Esophagus muscularis mucosa (tissue), 4 donors: ENCODE results near the gene PPIF. TPM values are rescaled to one million over a fixed set of nuclear protein-coding genes. Genes with fewer than 3 reads are reported as not detected.

Source experiments
- DNase-seq: peaks from one replicate; pipeline ENCODE4 v3.0.0-alpha.2; 2017; ENCODE audit errors: extremely low spot score
- H3K27ac ChIP-seq, 4 donors: fragments of 200-600 bp; sonication (generic); replicated peaks in 1 of 4; 1 replicate in 3 of 4; 2 replicates in 1 of 4; pipeline ENCODE4 v1.5.1; 2016 to 2019; ENCODE audit warnings: mild to moderate bottlenecking in 1 of 4
- H3K27me3 ChIP-seq, 4 donors: fragments of 200-600 bp; sonication (generic); one replicate each; pipeline versions ENCODE4 v1.5.1 to v1.6.0; 2016 to 2019
- H3K36me3 ChIP-seq, 4 donors: fragments of 200-600 bp; sonication (generic); one replicate each; pipeline ENCODE4 v1.5.1; 2016 to 2019
- H3K4me1 ChIP-seq, 4 donors: fragments of 200-600 bp; sonication (generic); one replicate each; pipeline ENCODE4 v1.5.1; 2016 to 2019
- H3K4me3 ChIP-seq, 4 donors: fragments of 200-600 bp; sonication (generic); 1 replicate in 2 of 4; 2 replicates in 2 of 4; pipeline ENCODE4 v1.5.1; 2016 to 2019; ENCODE audit warnings: mild to moderate bottlenecking in 4 of 4, moderate library complexity in 1 of 4
- H3K9me3 ChIP-seq, 4 donors: fragments of 200-600 bp; sonication (generic); 1 replicate in 3 of 4; 2 replicates in 1 of 4; pipeline ENCODE4 v1.5.1; 2016 to 2019
- CTCF ChIP-seq, 3 experiments: fragments of 200-600 bp in 2 of 3; fragments of 450-650 bp in 1 of 3; sonication (generic) in 2 of 3; IDR thresholded peaks; one replicate each; pipeline ENCODE4 v1.5.1; 2017 to 2019; ENCODE audit warnings: antibody characterized with exemption in 3 of 3, mild to moderate bottlenecking in 2 of 3, moderate library complexity in 1 of 3
- EP300 ChIP-seq: sonication (generic); formaldehyde crosslinking; IDR thresholded peaks from one replicate; pipeline ENCODE4 v1.6.1; 2017; ENCODE audit warnings: antibody characterized with exemption
- POLR2A ChIP-seq: fragments of 450-650 bp; IDR thresholded peaks from one replicate; pipeline ENCODE4 v1.6.1; 2017; ENCODE audit warnings: antibody characterized with exemption, moderate library complexity, mild to moderate bottlenecking, low read depth
- POLR2AphosphoS5 ChIP-seq, 2 donors: sonication (generic); formaldehyde crosslinking; IDR thresholded peaks; one replicate each; pipeline ENCODE4 v1.6.1; 2017; ENCODE audit warnings: antibody characterized with exemption in 2 of 2
- WGBS: methylation state at CpG from one replicate; pipeline ENCODE4 v1.1.5; 2018; 5-methylcytosine and 5-hydroxymethylcytosine counted together
- intact Hi-C: fragments of 100-400 bp; cut with DNase I; formaldehyde crosslinking; loops from one replicate; pipeline ENCODE4 v1.15.1; 2023
- total RNA-seq, 4 donors: library from RNA; depleted of rRNA; stranded (reverse); fragments of >200 nt; gene quantifications; one replicate each; pipeline versions ENCODE4 v1.1.0 to v1.2.1, GENCODE V29; 2016

PPIF gene
- total RNA-seq, 4 donors from 2014 or later = 19.5 to 42.2 (median 24.4) TPM

GRCh38 chr10:79380125-79380945 is 33.1 kb downstream of the PPIF start:
- Histone ChIP-seq H3K27ac (peak overlapping the region; percentile 87 to 93 (median 92)), H3K27me3 (no peaks in the 10 kb centered on the region), H3K9me3 (no peaks in the 10 kb centered on the region), H3K4me3 (no peak overlapping the region), H3K36me3 (peaks cover 0 to 15% (median 14%) of the 10 kb centered on the region in 4 donors), H3K4me1 (peaks cover 45 to 73% (median 59%) of the 10 kb centered on the region in 4 donors)
- TF ChIP-seq POLR2A (no peak), EP300 (no peak), POLR2AphosphoS5 (IDR thresholded peaks at IDR 0.05) (peak; percentile 23 to 57)
- peak; percentile 92 for DNase-seq
- intact Hi-C loops = loop anchor here (5.0 kb wide), 1 partner anchor 67 kb away; the partner anchor contains the start of gene ZCCHC24
- 51% methylated on average over 10 of the region's 14 CpGs for WGBS

- intact Hi-C loops = loop anchor here (5.0 kb wide), 1 partner anchor 66 kb away; the partner anchor contains the start of gene ZCCHC24
- TF ChIP-seq POLR2A (no peak), CTCF (IDR thresholded peaks at IDR 0.05) (no peak), EP300 (no peak), POLR2AphosphoS5 (IDR thresholded peaks at IDR 0.05) (no peak)
- Histone ChIP-seq H3K4me1 (peaks cover 43 to 73% (median 52%) of the 10 kb centered on the region in 4 donors), H3K27me3 (no peaks in the 10 kb centered on the region), H3K9me3 (no peaks in the 10 kb centered on the region), H3K36me3 (peaks cover 0 to 23% (median 22%) of the 10 kb centered on the region in 4 donors), H3K4me3 (no peak overlapping the region), H3K27ac (peak overlapping the region; percentile 87 to 93 (median 92))
- DNase-seq = peak; percentile 91
- 54% methylated on average over 9 of the region's 9 CpGs for WGBS
Measured at GRCh38 chr10:79380946-79381721, 33.9 kb downstream of the PPIF start.

- DNase-seq = peak; percentile 95
- no CpG with 5 or more reads among the region's 11 CpGs for WGBS
- intact Hi-C loops = loop anchor here (5.0 kb wide), 1 partner anchor 65 kb away; the partner anchor contains the start of gene ZCCHC24
- peaks cover 0 to 30% (median 29%) of the 10 kb centered on the region in 4 donors for H3K36me3 ChIP-seq
- peak overlapping the region; percentile 87 to 93 (median 92) for H3K27ac ChIP-seq
- no peak overlapping the region for H3K4me3 ChIP-seq
- TF ChIP-seq POLR2AphosphoS5 (IDR thresholded peaks at IDR 0.05) (peak; percentile 69 to 80), EP300 (no peak)
- H3K27me3 ChIP-seq = no peaks in the 10 kb centered on the region
- H3K4me1 ChIP-seq = peaks cover 43 to 75% (median 54%) of the 10 kb centered on the region in 4 donors
- no peaks in the 10 kb centered on the region for H3K9me3 ChIP-seq
Measured at GRCh38 chr10:79381804-79382221, 34.5 kb downstream of the PPIF start.

GRCh38 chr10:79382491-79382941 is 35.2 kb downstream of the PPIF start:
- intact Hi-C loops = loop anchor here (5.0 kb wide), 1 partner anchor 65 kb away; the partner anchor contains the start of gene ZCCHC24
- H3K9me3 ChIP-seq = no peaks in the 10 kb centered on the region
- peak overlapping the region; percentile 87 to 93 (median 92) for H3K27ac ChIP-seq
- TF ChIP-seq EP300 = no peak
- peak in 1 of 3 experiments; percentile 17 for TF ChIP-seq CTCF (IDR thresholded peaks at IDR 0.05)
- DNase-seq = peak; percentile 92
- peak overlapping the region in 1 of 4 donors; percentile 0 for H3K4me3 ChIP-seq
- peaks cover 0 to 37% (median 35%) of the 10 kb centered on the region in 4 donors for H3K36me3 ChIP-seq
- H3K27me3 ChIP-seq = no peaks in the 10 kb centered on the region
- 51% methylated on average over 18 of the region's 18 CpGs for WGBS
- peaks cover 43 to 75% (median 61%) of the 10 kb centered on the region in 4 donors for H3K4me1 ChIP-seq

- H3K4me3 ChIP-seq = no peak overlapping the region
- peak overlapping the region; percentile 55 to 91 (median 72) for H3K27ac ChIP-seq
- TF ChIP-seq EP300 = no peak
- TF ChIP-seq CTCF (IDR thresholded peaks at IDR 0.05) = no peak
- no peak for TF ChIP-seq POLR2AphosphoS5 (IDR thresholded peaks at IDR 0.05)
- TF ChIP-seq POLR2A = no peak
- peak; percentile 90 for DNase-seq
- peaks cover 47 to 81% (median 62%) of the 10 kb centered on the region in 4 donors for H3K4me1 ChIP-seq
- H3K27me3 ChIP-seq = no peaks in the 10 kb centered on the region
- H3K9me3 ChIP-seq = no peaks in the 10 kb centered on the region
- WGBS = 71% methylated on average over 9 of the region's 12 CpGs
- intact Hi-C loops = loop anchor here (5.0 kb wide), 1 partner anchor 63 kb away; the partner anchor contains the start of gene ZCCHC24
- H3K36me3 ChIP-seq = peaks cover 0 to 52% (median 49%) of the 10 kb centered on the region in 4 donors
Measured at GRCh38 chr10:79383974-79384606, 36.8 kb downstream of the PPIF start.
